A673 (cell line): ENCODE measurements around the gene SPDYE4. TPM values are rescaled to one million over a fixed set of nuclear protein-coding genes. Genes with fewer than 3 reads are reported as not detected.

Experiments used
- BruUV-seq: library from RNA; stranded (reverse); fragments of 400-500 nt; replicated peaks from 2 replicates; lab custom pipeline; 2021; lab: Mats Ljungman, UMichigan
- CTCF ChIA-PET: fragments of 300-600 bp; sonication (Branson Sonifier 250); formaldehyde crosslinking; loops from one replicate; lab custom pipeline; 2022; ENCODE audit warnings: antibody characterized with exemption; lab: Charles Lee
- POLR2A ChIA-PET: fragments of 300-600 bp; sonication (Branson Sonifier 250); formaldehyde crosslinking; loops from one replicate; lab custom pipeline; 2022; ENCODE audit warnings: antibody characterized with exemption; ENCODE audit not compliant: low non-redundant PET; lab: Charles Lee
- DNase-seq: peaks from one replicate; pipeline ENCODE4 v3.0.0-alpha.2; 2015; ENCODE audit warnings: low spot score
- H3K27ac ChIP-seq: fragments of 200-600 bp; sonication (generic); 2 replicates; pipeline ENCODE4 v1.5.1; 2016; ENCODE audit warnings: mixed run types, low read depth, mild to moderate bottlenecking, mixed read lengths, antibody characterized with exemption, low read length; ENCODE audit not compliant: poor library complexity, severe bottlenecking
- H3K27me3 ChIP-seq: fragments of 200-600 bp; sonication (generic); replicated peaks from 2 replicates; pipeline ENCODE4 v1.6.1; 2017; ENCODE audit warnings: mixed run types, low read depth, mild to moderate bottlenecking, mixed read lengths, antibody characterized with exemption, low read length; ENCODE audit not compliant: insufficient read depth, poor library complexity
- H3K36me3 ChIP-seq: fragments of 200-600 bp; sonication (generic); 2 replicates; pipeline ENCODE4 v1.6.1; 2016; ENCODE audit warnings: mixed run types, mild to moderate bottlenecking, mixed read lengths, antibody characterized with exemption, low read length; ENCODE audit not compliant: insufficient read depth, poor library complexity, severe bottlenecking
- H3K4me1 ChIP-seq: fragments of 200-600 bp; sonication (generic); 2 replicates; pipeline ENCODE4 v1.6.1; 2017; ENCODE audit warnings: mixed run types, mild to moderate bottlenecking, mixed read lengths, antibody characterized with exemption, low read length; ENCODE audit not compliant: insufficient read depth, poor library complexity, severe bottlenecking
- H3K4me3 ChIP-seq: fragments of 200-600 bp; sonication (generic); 2 replicates; pipeline ENCODE4 v1.5.1; 2016; ENCODE audit warnings: low read depth, mixed run types, mild to moderate bottlenecking, mixed read lengths, low read length; ENCODE audit not compliant: poor library complexity, severe bottlenecking
- H3K9me3 ChIP-seq: fragments of 200-600 bp; sonication (generic); 2 replicates; pipeline ENCODE4 v1.6.1; 2016; ENCODE audit warnings: mixed run types, low read depth, mild to moderate bottlenecking, mixed read lengths, antibody characterized with exemption, low read length; ENCODE audit not compliant: poor library complexity, severe bottlenecking
- EZH2 ChIP-seq: fragments of 200-600 bp; sonication (generic); IDR thresholded peaks from 2 replicates; pipeline ENCODE4 v1.6.1; 2017; ENCODE audit warnings: borderline replicate concordance, low read depth, mild to moderate bottlenecking, mixed read lengths, antibody characterized with exemption, low read length; ENCODE audit not compliant: poor library complexity, severe bottlenecking
- intact Hi-C: fragments of 100-400 bp; cut with micrococcal nuclease; formaldehyde crosslinking; loops from one replicate; pipeline ENCODE4 v1.10.0; 2022; ENCODE audit not compliant: unreplicated experiment
- total RNA-seq: library from RNA; stranded (reverse); gene quantifications from 2 replicates; pipeline ENCODE4 v1.2.3, GENCODE V29; 2021
- TF ChIP-seq, protein P1 (sequence below): fragments of 300-800, 200-600 bp; sonication (generic); conservative IDR thresholded peaks from 2 replicates; pipeline ENCODE4 v1.5.1; 2017; ENCODE audit warnings: low read depth, mild to moderate bottlenecking, antibody characterized with exemption, low read length, moderate library complexity, mixed read lengths

Gene SPDYE4
- total RNA-seq, 1 experiment from 2014 or later: not detected

DNA sequence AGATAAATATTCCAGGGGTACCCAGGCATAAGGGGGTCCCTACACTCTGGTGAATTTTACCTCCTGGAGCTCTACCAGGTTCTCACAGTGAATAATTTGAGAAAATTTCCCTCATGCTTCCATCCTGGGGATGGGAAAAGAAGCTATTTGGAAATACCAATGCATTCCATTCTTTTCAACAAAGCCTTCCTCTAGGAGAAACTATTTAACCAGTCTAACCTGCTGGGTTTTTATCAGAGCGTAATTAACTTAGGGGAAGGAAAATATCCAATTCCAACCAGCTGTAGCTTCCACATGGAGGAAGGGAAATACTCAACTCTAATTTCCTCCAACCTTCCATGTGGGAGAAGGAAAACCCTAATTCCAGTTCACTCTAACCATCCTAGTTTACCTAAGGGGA, 23.8 kb upstream of the SPDYE4 start:
- no peak for DNase-seq
- Histone ChIP-seq H3K36me3 (no peaks in the 10 kb centered on the region), H3K4me3 (no peak overlapping the region), H3K9me3 (no peaks in the 10 kb centered on the region), H3K27ac (no peak overlapping the region), H3K27me3 (no peaks in the 10 kb centered on the region), H3K4me1 (no peaks in the 10 kb centered on the region)
- CTCF ChIA-PET: no interaction called here
- POLR2A ChIA-PET: no interaction called here
- TF ChIP-seq, protein P1, sequence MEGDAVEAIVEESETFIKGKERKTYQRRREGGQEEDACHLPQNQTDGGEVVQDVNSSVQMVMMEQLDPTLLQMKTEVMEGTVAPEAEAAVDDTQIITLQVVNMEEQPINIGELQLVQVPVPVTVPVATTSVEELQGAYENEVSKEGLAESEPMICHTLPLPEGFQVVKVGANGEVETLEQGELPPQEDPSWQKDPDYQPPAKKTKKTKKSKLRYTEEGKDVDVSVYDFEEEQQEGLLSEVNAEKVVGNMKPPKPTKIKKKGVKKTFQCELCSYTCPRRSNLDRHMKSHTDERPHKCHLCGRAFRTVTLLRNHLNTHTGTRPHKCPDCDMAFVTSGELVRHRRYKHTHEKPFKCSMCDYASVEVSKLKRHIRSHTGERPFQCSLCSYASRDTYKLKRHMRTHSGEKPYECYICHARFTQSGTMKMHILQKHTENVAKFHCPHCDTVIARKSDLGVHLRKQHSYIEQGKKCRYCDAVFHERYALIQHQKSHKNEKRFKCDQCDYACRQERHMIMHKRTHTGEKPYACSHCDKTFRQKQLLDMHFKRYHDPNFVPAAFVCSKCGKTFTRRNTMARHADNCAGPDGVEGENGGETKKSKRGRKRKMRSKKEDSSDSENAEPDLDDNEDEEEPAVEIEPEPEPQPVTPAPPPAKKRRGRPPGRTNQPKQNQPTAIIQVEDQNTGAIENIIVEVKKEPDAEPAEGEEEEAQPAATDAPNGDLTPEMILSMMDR: no peak
- no peak for TF ChIP-seq EZH2
- intact Hi-C loops: no loop called here
- BruUV-seq: no TSS peak

DNA sequence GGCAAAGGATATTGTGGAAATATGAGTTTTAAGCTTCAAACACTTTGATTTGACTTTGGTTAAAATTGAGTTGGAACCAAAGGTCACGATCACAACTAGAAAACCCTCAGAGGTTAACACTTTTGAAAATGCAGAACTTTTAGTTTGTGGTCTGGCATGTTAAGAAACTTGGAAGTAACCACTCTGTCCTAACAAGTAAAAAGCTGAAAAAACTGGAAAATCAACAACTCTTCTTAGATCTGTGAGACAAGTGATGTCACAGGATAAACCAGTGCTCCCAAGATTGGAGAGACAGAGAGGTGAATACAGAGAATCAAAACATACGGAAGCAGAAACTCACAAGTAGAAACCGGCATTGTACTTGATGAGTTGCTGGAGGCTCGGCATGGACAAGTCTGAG, 23.4 kb upstream of the SPDYE4 start:
- no peak for TF ChIP-seq EZH2
- TF ChIP-seq, protein P1: no peak
- no peaks in the 10 kb centered on the region for H3K4me1 ChIP-seq
- H3K27ac ChIP-seq: no peak overlapping the region
- H3K27me3 ChIP-seq: no peaks in the 10 kb centered on the region
- H3K9me3 ChIP-seq: no peaks in the 10 kb centered on the region
- ChIA-PET POLR2A (no interaction called here), CTCF (interaction anchor here (0.6 kb wide), 1 partner anchor 11 kb away, joined by 3 read pairs; no protein-coding TSS in a partner anchor)
- intact Hi-C loops: no loop called here
- no peak for DNase-seq
- H3K4me3 ChIP-seq: no peak overlapping the region
- no peaks in the 10 kb centered on the region for H3K36me3 ChIP-seq
- no TSS peak for BruUV-seq

DNA sequence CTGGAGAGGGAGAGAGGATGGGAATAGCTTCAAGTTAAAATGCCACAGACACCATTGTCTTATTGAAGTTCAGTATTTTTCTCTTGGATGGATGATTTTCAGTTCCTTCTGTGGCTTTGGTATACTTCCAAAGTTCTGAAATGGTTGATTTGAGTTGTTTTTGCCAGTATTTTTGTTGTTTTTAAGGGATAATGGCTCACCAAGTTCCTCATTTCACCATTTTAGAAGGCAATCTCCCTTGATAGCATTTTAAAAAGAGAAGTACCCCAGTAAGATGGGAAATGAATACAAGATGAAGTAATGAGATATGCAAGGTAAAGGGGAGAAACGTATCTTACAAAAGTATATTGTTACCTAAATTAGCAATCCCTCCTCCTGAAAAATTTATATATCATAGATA, 18.5 kb upstream of the SPDYE4 start:
- Histone ChIP-seq H3K4me1 (no peaks in the 10 kb centered on the region), H3K36me3 (no peaks in the 10 kb centered on the region), H3K4me3 (no peak overlapping the region), H3K9me3 (no peaks in the 10 kb centered on the region), H3K27me3 (no peaks in the 10 kb centered on the region), H3K27ac (no peak overlapping the region)
- DNase-seq: no peak
- intact Hi-C loops: no loop called here
- no TSS peak for BruUV-seq
- TF ChIP-seq, protein P1: no peak
- no peak for TF ChIP-seq EZH2
- ChIA-PET POLR2A (interaction anchor here (0.7 kb wide), 1 partner anchor 30 kb away, joined by 3 read pairs; no protein-coding TSS in a partner anchor), CTCF (no interaction called here)
